Measurements from ENCODE around the gene LY6G6F. TPM values are rescaled to one million over a fixed set of nuclear protein-coding genes. Genes with fewer than 3 reads are reported as not detected.

Gene LY6G6F
- total and polyA plus RNA-seq, 2 of the 13 experiments (the other 11 are each of a cell fraction or from before 2014, with no cell fraction given), result not detected

GRCh38 chr6:31737991-31738979 is 31.6 kb downstream of the LY6G6F start (continued):
- TF ChIP-seq CHD2 (IDR thresholded peaks at IDR 0.05; ENCODE audit: low read depth, low read length) (no peak), ZNF550 (CRISPR knock-in tag; IDR thresholded peaks at IDR 0.05; ENCODE audit: borderline replicate concordance) (no peak), ZNF576 (CRISPR knock-in tag; IDR thresholded peaks at IDR 0.05) (no peak), ZNF615 (CRISPR knock-in tag; IDR thresholded peaks at IDR 0.05; ENCODE audit: borderline replicate concordance) (no peak), NFYC (CRISPR knock-in tag; IDR thresholded peaks at IDR 0.05) (peak; percentile 52; the same call in 1 of the 2 replicates), E2F1 (CRISPR knock-in tag; IDR thresholded peaks at IDR 0.05) (no peak), RORA (CRISPR knock-in tag; IDR thresholded peaks at IDR 0.05) (no peak), ZNF234 (CRISPR knock-in tag; conservative IDR thresholded peaks at IDR 0.05) (no peak), DPF2 (CRISPR knock-in tag; IDR thresholded peaks at IDR 0.05; ENCODE audit: borderline replicate concordance, low read depth) (peak; percentile 58; the same call in 1 of the 2 replicates), DR1 (CRISPR knock-in tag; IDR thresholded peaks at IDR 0.05) (no peak; the same call in 1 of the 2 replicates), LCORL (IDR thresholded peaks at IDR 0.05) (0 out of 2 replicates have a peak, but pooled peaks have one; percentile 65), LCORL (CRISPR knock-in tag; IDR thresholded peaks at IDR 0.05) (peak; percentile 74; the same call in 1 of the 2 replicates), CREBL2 (CRISPR knock-in tag; IDR thresholded peaks at IDR 0.05; ENCODE audit: borderline replicate concordance) (no peak), KLF16 (CRISPR knock-in tag; IDR thresholded peaks at IDR 0.05) (no peak; a peak in 1 of 4 replicates), CAMTA2 (CRISPR knock-in tag; IDR thresholded peaks at IDR 0.05; ENCODE audit: borderline replicate concordance) (peak; percentile 77; the same call in 1 of the 2 replicates), JARID2 (CRISPR knock-in tag; IDR thresholded peaks at IDR 0.05; ENCODE audit: insufficient replicate concordance) (no peak), PREB (CRISPR knock-in tag; IDR thresholded peaks at IDR 0.05) (no peak), PAXIP1 (CRISPR knock-in tag; conservative IDR thresholded peaks at IDR 0.05) (peak; percentile 93), SP1 (IDR thresholded peaks at IDR 0.05) (no peak), SP1 (CRISPR knock-in tag; IDR thresholded peaks at IDR 0.05) (no peak; the same call in 1 of the 2 replicates), ZNF225 (CRISPR knock-in tag; IDR thresholded peaks at IDR 0.05) (no peak), ZNF326 (CRISPR knock-in tag; IDR thresholded peaks at IDR 0.05; ENCODE audit: borderline replicate concordance) (no peak), BHLHE40 (IDR thresholded peaks at IDR 0.05; ENCODE audit: low read length) (no peak), ZNF850 (CRISPR knock-in tag; conservative IDR thresholded peaks at IDR 0.05) (no peak)
